Stimulated activated CD4-positive, alpha-beta T cell treated with anti-CD3 and anti-CD28 coated beads, TNF-alpha, amount 100 ng/mL, for 4 hours (primary cell): ENCODE measurements around the gene GALNT10.

Experiments
- DNase-seq, 3 experiments: peaks; one replicate each; pipeline ENCODE4 v3.0.0-alpha.2; 2020; ENCODE audit warnings: low read depth in 3 of 3

The GALNT10 gene

DNA sequence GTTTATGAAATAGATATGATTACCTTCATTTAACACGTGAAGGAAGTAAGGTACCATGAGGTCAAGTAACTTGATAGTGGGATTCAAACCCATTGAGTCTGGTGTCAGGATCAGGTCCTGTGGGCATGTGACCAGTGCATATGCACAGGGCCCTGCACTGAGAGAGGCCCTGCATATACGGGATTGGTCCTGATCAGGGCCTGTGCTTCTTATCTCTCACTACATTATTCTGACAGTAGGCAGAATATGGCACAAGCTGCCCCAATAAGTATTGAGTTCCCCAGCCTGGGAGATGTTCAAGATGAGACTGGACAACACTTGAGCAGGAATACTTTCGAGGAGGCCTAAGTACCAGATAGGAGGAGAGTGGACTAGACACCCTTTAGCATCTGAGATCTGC lies 44.0 kb downstream of the GALNT10 start:
- no peak for DNase-seq

DNA sequence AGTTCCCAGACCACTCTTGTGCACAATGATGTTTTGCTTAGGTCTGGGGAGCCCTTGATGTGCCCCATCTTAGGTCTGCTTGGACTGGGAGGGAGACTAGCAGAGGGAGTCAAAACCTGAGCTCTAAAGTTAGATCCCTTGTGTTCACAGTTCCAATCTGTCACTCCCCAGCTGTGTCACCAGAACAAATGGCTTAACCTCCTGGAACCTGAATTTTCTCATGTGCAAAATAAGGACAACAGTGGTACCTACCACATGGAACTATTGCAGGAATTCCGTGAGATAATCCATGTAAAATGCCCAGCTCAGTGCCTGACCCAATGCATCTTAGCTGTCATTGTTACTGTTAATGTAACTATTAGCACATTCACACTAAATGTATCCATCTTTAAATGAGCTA lies 45.5 kb downstream of the GALNT10 start:
- DNase-seq: no peak

DNA sequence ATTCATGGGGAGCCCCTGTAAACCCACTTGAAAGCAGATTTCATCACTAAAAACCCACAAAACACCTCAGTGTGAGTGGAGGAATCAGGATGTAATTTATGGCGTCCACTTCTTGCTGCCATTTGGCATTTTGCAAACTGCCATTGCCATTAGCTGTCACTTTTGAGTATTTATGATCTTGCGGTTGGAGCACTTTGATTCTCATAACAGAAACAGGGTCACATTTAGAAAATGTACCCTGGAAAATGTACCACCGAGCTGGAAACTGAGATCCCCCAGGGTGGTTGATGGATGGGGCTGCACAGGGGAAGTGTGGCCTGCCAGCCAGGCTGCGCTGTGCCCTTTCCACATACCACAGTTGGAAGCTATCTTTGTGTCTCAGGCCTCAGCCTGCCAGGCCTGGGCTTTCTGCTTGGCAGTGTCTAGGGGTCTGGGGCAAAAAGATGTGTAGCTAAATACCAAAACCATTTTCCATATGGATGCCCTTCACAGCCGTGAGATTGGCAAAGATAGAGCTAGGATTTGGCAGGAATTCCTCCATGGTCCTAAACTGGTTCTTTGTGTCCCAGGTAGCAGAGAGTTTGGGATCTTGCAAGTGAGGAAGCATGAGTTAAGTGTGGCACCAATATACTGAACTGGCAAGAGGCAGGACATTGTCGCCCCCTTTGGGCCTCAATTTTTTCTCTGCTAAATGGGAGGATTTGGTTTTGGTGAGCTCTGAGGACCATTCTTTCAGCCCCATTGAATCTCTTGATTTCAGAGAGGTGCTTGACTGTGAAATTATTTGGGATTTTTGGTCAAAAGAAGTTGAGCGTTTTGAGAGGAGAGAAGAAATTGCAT lies 46.2 kb downstream of the GALNT10 start:
- DNase-seq: no peak

DNA sequence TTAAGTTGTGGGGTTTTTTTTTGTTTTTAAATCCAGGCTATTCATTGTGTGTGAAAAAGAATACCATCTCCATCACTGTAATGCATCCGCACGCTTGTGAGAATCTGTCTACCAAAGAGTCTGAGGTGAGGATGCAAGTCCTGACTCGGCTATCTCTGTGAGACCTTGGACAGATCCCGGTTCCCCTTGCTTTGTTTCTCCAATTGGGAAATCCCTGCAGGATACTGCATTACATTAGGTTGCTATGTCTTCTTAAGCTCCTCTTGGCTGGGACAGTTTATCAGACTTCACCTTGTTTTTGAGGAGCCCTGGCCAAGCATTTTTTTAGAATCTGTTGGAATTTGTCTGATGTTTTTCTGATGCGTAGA lies 46.8 kb downstream of the GALNT10 start:
- no peak for DNase-seq

DNA sequence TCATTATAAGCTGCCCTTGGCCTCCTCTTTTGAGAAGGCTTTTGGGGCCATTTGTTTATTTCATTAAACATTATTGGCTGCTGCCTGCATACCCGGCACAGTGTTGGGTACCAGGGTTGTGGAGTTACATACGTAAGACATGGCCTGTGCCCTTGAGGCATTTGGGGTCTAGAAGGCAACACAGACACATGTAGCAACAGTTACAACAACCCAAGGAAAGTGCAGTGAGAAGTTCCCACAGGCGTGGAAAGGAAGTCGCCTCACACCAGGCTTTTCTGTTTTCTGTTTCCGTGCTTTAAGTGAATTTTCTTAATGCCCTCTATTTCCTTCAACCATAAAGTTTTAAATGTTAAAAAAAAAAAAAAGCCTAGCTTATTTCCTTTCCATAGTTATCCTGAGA lies 47.4 kb downstream of the GALNT10 start:
- DNase-seq: no peak

DNA sequence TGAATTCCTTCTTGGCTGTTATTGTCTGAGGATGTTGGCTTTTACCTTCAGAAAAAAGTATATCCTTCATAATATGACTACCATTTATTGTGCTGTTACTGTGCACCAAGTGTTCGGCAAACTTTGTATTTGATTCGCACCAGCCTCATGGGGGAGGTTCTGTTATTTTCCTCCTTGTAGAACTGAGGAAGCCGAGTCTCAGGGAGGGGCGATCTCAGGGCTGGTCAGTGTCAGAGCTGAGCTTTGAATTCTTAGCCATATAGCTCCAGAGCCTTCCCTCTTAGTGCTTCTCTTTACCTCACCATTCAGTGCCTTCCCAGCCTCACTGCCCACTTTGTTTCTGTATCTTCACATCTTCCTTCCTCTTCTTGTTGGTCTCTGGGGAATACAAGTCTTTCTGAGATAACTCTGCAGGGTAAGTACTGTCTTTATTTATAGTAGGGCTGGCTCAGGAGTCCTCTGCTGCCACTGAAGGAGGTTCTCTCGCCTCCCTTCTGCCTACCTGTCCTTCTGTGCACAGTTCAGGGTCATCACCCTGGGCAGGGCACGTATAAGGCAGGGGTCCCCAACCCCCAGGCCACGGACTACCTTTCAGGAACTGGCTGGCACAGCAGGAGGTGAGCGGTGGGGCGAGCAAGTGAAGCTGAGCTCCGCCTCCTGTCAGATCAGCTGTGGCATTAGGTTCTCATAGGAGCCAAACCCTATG lies 48.4 kb downstream of the GALNT10 start:
- no peak for DNase-seq

DNA sequence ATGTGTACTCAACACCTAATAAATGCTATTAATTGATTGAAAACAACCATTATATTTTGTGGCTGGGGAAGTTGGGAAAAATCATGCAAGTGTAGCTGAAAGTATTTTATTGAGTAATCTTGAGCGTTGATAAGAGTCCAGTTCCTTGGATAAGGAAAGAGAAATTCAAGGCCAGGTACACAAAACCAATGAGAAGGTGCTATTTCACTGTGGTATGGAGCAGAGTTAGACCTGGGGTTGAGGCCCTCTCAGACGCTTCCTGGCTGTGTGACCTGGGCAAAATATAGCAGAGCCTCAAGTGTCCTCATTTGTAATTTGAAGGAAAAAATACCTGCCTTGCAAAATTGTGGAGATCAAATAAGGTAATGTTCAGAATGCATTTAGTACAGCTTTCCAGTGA lies 50.1 kb downstream of the GALNT10 start:
- no peak for DNase-seq

DNA sequence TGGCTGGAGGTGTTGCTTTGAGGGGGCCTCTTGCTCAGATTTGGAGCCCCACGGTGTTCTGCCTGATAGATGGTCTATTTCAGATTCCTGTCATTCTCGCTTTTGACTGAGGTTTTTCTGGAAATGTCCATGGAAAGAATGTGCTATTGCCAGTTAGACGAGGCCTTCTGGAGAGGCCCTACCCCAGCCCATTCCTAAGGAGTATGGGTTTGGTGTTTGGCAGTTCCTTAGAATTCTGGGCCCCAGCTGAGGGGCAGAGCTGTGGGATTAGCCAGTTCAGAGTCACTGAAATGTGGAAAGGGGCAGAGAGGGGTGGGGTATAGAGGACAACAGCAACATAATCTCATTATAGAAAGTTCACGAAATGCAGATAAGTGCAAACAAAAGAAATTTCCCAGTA lies 50.5 kb downstream of the GALNT10 start:
- no peak for DNase-seq

DNA sequence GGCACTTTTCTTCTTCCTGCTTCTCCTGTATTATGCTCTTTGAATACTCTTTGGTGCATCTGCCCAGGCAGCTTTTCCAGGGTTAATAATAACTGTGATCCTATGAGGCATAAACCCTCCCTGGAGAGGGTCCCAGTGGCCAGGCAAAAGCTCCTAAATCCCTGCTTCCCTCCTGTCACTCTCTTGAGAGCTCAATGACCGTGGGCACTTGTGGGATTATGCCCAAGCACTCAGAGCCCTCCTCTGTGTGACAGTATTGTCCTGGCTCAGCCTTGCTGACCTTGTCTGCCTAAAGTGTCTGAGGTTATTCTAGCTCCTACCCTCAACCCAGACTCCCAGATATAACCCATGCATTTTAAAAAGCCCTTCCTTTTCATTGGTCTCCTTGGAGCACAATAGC lies 51.9 kb downstream of the GALNT10 start:
- no peak for DNase-seq

DNA sequence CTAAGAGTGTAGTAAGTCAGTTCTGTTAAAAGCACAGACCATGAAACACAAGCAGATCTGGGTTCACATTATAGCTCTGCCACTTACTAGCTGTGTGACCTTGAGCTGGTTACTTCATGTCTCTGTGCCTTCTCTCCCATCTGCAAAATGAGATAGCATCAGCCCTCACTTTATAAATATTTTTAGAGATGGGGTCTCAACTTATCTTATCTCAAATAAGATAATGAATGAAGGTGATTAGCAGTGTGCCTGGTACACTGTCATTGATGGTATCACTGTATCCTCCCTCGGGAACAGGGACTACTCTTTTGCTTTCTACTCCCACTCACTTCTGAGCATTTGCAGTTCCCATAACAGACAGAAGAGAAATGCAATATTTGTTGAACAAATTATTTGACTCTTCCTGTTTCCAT lies 52.4 kb downstream of the GALNT10 start:
- no peak for DNase-seq

DNA sequence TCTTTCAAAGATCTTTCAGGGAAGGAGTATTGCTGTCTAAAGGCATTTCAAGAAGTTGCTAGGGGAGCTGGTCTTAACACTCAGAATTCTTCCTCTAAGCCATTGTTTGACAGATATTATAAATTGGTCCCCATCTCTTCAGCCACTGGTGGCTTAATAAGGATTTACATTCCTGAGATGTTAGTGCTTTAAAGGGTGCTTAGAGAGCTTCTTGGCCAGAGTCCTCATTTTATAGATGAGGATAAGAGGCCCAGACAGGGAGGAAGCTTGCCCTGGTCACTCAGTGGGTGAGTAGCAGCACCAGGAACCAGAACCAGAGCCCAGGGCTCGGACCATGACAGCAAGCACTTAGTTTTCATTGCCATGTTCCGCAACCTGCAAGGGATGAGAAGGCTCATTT lies 53.2 kb downstream of the GALNT10 start:
- no peak for DNase-seq

DNA sequence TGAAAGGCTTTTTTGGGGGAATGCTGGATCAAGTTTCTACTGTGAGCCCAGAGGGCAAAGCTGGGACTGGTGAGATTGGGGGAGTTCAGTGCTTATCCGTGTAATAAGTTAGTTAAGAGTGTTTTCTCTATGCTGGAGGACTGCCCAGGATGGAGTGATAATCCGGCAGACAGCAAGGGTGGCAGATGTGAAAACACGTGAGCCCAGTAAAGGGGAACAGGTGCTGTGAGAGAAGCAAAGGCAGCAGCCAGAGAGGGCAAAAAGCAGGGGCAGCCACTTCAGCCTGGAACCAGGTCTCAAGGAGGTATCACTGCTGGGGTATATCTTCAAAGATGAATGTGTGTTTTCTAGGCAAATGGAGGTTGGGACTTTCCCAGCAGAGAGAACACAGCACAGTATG lies 53.9 kb downstream of the GALNT10 start:
- no peak for DNase-seq

DNA sequence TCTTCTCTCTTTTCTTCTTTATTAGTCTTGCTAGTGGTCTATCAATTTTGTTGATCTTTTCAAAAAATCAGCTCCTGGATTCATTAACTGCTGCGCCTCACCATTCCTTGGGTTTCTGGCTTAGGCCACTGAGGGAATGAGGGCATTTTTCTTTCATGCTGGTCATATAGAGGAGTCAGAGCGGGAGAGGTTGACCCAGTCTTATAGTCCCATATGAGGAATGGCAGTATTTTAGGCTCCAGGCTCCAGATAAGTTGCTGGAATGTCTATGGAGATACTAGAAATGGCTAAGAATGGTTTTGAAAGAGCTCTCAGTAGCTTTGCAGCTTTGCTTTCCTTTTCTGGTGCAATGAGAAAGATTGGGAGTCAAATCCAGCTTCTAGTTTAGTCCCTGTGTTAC lies 58.2 kb downstream of the GALNT10 start:
- no peak for DNase-seq

DNA sequence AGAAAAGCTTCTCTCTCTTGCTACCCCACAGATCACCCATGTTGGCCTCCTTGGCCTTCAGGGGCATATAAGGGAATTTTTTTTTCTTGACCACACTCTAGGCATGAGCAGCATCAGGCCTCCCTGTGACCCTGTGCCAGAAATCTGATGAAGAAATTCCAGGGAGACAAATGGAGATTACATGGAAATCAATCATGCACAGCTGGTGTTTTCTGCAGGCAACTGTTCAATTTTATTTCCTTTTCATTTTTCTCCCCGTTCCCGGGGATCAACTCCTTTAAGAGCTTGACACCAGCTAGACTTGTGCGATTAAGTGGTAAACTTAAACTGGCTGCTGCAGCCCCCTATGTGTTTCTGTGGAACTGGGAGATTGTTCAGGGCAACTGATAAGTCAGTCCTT lies 59.3 kb downstream of the GALNT10 start:
- DNase-seq: no peak

DNA sequence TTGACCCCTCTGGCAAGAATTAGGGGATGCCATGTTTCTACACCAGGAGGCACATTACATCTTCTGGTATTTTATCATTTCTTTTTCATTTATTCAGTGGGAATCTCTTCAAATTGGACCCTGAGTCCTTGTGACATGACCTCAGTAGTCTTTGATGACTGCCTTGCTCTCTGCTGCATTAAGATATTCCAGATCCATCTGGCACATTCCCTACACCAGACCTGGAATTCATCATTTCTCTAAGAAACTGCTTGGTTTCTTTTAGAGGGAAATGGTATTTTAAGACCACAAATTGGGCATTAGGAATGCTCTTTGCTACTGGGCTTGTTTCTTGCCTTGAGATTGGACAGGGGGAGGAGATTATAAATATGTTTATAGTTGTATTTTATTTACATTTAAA lies 61.0 kb downstream of the GALNT10 start:
- no peak for DNase-seq

DNA sequence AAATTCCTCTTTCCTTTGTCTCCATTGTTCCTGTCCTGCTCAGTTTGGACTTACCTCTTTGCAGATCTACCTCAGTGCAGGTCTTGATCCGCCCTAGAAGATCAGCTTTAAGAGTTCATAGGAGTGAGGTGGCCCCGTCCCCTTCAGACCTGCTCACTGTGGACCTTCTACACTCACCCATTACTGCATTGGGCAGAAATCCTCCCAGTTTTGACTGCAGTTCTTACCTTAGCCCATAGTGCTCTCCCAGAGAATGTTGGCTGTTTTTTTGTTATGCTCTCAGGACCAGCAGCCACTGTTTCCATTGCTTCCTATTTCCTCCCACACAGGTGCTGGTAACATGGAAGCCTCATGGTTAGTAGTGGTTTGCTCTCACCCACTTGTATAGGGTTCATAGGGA lies 63.3 kb downstream of the GALNT10 start:
- DNase-seq: no peak

DNA sequence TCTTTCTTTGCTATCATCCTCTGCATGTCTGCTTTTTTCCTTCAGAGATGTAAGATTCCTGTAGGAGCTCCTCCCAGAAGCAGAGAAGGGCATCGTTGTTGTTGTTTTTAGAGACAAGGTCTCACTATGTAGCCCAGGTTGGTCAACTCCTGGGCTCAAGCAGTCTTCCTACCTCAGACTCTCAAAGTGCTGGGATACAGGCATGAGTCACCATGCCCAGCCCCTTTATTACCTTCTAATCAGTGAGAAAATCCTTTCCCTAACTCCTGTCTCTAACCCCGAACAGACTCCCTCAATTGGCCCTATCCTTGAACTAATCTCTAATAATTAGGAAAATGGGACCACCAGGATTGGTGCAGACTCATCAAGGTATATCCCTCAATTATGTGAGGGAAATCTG lies 64.4 kb downstream of the GALNT10 start:
- no peak for DNase-seq

DNA sequence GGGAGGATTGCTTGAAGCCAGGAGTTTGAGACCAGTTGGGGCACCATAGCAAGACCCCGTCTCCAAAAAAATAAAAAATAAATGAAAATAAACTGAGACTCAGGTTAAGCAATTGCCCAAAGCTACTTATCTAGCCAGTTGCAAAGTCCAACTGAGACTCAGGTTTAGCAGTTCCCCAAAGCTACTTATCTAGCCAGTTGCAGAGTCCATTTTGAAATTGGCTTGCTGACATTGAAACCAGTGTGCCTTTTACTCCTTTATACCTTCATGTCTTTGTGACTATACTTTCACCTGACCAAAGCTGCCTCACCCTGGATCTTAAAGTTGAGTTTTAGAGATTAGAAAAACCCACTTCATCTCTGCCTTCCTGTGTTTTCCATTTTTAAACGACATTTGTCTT lies 66.5 kb downstream of the GALNT10 start:
- no peak for DNase-seq

DNA sequence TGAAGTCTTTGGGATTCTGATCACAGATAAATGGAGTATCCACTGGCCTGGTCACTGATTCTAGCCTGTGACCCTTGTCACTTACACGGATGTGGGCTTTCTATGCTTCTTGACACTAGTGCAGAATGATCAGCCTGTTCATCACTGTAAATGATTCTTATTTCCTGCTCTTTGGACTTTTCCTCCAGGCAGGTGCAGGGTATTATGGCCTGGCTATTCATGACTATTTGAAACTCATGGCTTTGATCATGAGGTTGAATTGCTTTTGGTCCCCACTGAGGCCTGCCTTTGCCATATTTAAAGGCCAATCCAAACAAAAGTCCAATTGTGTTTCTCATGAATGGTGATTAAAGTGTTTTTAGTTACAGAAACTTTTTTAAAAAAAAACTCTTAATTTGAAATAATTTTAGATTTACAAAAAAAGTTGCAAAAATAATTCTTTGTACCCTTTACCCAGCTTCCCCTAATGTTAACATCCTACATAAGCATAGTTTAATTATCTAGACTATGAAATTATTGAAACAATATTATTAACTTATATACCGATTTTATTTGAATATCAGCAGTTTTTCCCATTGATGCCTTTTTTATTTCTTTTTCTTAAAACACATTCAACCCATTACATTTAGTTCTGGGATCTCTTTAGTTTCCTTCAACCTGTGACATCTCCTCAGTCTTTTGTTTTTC lies 68.1 kb downstream of the GALNT10 start:
- DNase-seq: no peak

DNA sequence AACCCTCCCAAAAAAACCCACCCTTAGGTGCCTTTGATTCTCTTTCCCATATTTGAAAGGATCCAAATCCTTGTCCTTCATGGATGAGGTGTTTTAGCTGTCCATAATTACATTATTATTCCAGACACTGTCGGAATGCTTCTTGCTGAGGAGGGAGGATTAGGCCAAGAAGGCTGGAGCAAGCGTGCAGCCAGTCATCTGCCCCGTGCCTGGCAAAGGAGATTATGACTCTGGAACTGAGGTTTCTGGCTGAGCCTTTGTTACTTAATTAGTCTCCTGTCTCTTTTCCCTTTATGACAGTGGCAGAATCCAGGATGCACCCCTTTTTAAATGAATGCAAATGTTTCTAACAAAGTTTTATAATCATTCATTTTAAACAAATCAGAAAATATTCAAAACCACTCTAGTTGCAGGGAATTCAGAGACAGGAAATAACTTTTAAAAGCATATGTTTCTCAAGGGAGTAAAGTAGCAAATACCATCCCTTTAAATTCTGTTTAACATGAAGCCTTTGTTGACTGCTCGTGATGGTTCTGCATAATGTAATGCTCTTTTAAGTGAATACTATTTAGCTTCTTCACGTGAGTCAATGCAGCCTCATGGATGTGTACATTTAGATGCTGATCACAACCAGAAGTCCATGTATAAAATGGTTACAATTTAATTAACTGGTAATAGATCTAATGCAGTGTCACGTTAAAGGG lies 69.8 kb downstream of the GALNT10 start:
- no peak for DNase-seq

DNA sequence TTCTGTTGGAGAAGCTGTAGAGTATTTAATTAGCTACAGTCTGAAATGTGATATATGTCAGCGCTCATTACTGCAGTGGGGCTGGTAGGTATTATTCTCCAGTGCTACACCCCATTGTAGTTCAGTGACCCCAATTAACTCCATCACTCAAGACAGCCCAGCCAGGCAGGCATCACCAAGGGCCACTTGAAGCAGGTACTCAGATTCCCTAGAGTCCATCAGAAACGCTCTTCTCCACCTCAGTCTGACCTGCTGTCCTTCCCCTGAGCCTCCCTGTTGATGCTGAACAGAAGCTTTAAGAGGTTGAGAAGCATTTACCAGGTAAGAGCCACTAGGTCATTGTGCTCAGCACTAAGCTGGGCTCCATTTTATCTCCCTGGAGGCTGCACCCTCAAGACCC lies 71.8 kb downstream of the GALNT10 start:
- DNase-seq: no peak

DNA sequence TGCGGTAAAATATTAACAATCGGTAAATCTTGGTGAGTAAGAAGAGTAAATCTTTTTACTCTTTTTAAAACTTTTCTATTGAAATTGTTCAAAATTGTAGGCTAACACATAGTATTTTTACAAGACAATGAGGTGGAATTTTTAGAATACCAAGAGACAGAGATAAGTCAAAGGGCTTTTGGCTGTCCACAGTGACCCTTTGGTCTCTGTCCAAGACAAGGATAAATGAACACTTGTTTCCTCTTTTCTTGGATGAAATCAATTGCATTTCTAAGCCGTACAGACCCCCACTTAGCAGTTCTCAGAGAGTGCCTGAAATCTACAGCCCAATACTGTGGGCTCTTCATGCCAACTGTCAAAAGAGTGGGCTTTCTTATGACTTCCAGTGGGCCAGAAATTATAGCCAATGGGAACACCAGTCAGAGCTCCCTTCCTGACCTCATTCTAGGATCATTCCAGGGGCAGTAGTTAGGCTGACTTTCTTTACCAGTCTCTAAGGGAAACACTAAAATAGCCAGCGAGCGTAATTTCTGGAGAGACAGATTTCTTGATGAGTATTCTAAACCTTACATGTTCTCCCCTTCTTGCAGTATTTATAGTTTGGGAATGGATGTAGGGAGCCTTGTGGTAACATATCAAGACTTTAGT lies 74.1 kb downstream of the GALNT10 start:
- DNase-seq: no peak
